Panc1 (cell line): ENCODE results near the gene GFRA1.

ENCODE experiments used
- POLR2AphosphoS5 ChIP-seq: IDR thresholded peaks from 2 replicates; pipeline ENCODE4 v1.6.1; 2012; ENCODE audit warnings: mild to moderate bottlenecking, low read depth, low read length, moderate library complexity
- TF ChIP-seq, protein P1 (sequence below): fragments of 450-650 bp; IDR thresholded peaks from 2 replicates; pipeline ENCODE4 v1.5.1; 2017; ENCODE audit warnings: mild to moderate bottlenecking

DNA sequence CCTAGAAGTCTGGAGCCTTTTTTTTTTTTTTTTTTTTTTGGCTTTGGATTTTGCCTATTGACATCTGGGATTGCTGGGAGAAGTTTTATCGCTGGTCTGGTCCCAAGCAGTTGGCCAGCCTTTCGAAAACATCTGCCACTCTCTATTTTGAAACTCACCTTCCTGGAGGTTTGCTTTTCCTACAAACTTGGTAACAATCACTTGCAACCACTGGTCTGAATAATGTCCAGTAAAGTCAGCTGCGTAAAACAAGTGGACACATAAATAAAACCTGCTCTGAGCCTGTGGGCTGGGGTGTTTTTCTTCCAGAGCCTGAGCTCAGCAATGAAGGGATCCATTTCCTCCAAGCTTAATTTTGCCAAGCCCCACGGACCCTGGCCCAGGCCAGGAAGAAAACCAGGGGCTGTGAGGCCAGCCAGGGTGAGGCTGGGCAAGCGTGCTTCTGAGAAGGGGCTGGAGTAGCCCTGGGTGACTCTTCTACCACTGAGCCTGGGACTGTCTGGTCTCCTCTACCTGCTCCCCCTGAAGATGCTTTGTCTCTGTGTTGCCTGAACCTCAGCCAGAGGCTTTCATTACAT, 202.2 kb downstream of the GFRA1 start:
- TF ChIP-seq POLR2AphosphoS5: no peak
- TF ChIP-seq, protein P1, sequence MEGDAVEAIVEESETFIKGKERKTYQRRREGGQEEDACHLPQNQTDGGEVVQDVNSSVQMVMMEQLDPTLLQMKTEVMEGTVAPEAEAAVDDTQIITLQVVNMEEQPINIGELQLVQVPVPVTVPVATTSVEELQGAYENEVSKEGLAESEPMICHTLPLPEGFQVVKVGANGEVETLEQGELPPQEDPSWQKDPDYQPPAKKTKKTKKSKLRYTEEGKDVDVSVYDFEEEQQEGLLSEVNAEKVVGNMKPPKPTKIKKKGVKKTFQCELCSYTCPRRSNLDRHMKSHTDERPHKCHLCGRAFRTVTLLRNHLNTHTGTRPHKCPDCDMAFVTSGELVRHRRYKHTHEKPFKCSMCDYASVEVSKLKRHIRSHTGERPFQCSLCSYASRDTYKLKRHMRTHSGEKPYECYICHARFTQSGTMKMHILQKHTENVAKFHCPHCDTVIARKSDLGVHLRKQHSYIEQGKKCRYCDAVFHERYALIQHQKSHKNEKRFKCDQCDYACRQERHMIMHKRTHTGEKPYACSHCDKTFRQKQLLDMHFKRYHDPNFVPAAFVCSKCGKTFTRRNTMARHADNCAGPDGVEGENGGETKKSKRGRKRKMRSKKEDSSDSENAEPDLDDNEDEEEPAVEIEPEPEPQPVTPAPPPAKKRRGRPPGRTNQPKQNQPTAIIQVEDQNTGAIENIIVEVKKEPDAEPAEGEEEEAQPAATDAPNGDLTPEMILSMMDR: no peak
